HepG2 (cell line): ENCODE results near the gene NCS1. TPM values are rescaled to one million over a fixed set of nuclear protein-coding genes. Genes with fewer than 3 reads are reported as not detected.
A peak's percentile ranks its signal among the peaks of the same experiment; 100 is the strongest.

Experiments used
- EHMT2 ChIP-seq: fragments of 200-600 bp; sonication (generic); IDR thresholded peaks from 2 replicates; pipeline ENCODE4 v1.7.0; 2017; ENCODE audit warnings: antibody characterized with exemption, low read depth, low read length, borderline replicate concordance
- FOXA3 ChIP-seq: IDR thresholded peaks from 2 replicates; pipeline ENCODE4 v1.6.1; 2016; ENCODE audit warnings: missing genetic modification reagents, missing compliant biosample characterization
- FOXK1 ChIP-seq: sonication (generic); formaldehyde crosslinking; IDR thresholded peaks from 2 replicates; pipeline ENCODE4 v1.4.0; 2020; ENCODE audit warnings: low read depth, missing genetic modification reagents, borderline replicate concordance
- FOXP1 ChIP-seq, 2 experiments: fragments of 450-650 bp in 1 of 2; IDR thresholded peaks; 2 replicates each; pipeline ENCODE4 v1.6.1; 2017 to 2018; ENCODE audit warnings: antibody characterized with exemption in 1 of 2
- HDAC2 ChIP-seq: sonication (generic); formaldehyde crosslinking; IDR thresholded peaks from 2 replicates; pipeline ENCODE4 v1.4.0; 2020; ENCODE audit warnings: missing genetic modification reagents
- HNF4A ChIP-seq: sonication (generic); formaldehyde crosslinking; IDR thresholded peaks from 2 replicates; pipeline ENCODE4 v1.4.0; 2020; ENCODE audit warnings: missing genetic modification reagents
- HNF4G ChIP-seq, 2 experiments: sonication (generic) in 1 of 2; formaldehyde crosslinking in 1 of 2; IDR thresholded peaks; 2 replicates each; pipeline versions ENCODE4 v1.4.0 to v1.6.1; 2011 to 2020; ENCODE audit warnings: borderline replicate concordance in 2 of 2, low read depth in 2 of 2, mild to moderate bottlenecking in 2 of 2, low read length in 1 of 2, missing genetic modification reagents in 1 of 2, moderate library complexity in 1 of 2
- KDM6A ChIP-seq: IDR thresholded peaks from 2 replicates; pipeline ENCODE4 v1.6.1; 2016; ENCODE audit warnings: low read depth
- MED1 ChIP-seq: sonication (generic); formaldehyde crosslinking; IDR thresholded peaks from 2 replicates; pipeline ENCODE4 v1.4.0; 2020; ENCODE audit warnings: missing genetic modification reagents
- MTA1 ChIP-seq: sonication (generic); formaldehyde crosslinking; IDR thresholded peaks from 2 replicates; pipeline ENCODE4 v1.4.0; 2020; ENCODE audit warnings: missing genetic modification reagents, mild to moderate bottlenecking, borderline replicate concordance
- NCOR1 ChIP-seq: fragments of 200-600 bp; sonication (generic); IDR thresholded peaks from 2 replicates; pipeline ENCODE4 v1.7.0; 2017; ENCODE audit warnings: antibody characterized with exemption, low read length, borderline replicate concordance
- RARA ChIP-seq: IDR thresholded peaks from 2 replicates; pipeline ENCODE4 v1.6.1; 2016; ENCODE audit warnings: missing genetic modification reagents, missing compliant biosample characterization
- SAP130 ChIP-seq: IDR thresholded peaks from 2 replicates; pipeline ENCODE4 v1.6.1; 2016; ENCODE audit warnings: low read depth
- SOX6 ChIP-seq, 2 experiments: fragments of 450-650 bp in 1 of 2; sonication (generic) in 1 of 2; formaldehyde crosslinking in 1 of 2; IDR thresholded peaks; 2 replicates each; pipeline versions ENCODE4 v1.4.0 to v1.6.1; 2017 to 2020; ENCODE audit warnings: antibody characterized with exemption in 1 of 2, mild to moderate bottlenecking in 1 of 2, missing genetic modification reagents in 1 of 2
- SSRP1 ChIP-seq: IDR thresholded peaks from 2 replicates; pipeline ENCODE4 v1.6.1; 2016; ENCODE audit warnings: control low read depth
- ZNF292 ChIP-seq: sonication (generic); formaldehyde crosslinking; IDR thresholded peaks from 2 replicates; pipeline ENCODE4 v1.8.1; 2022; ENCODE audit warnings: mild to moderate bottlenecking, low read depth, missing genetic modification reagents, borderline replicate concordance
- ZNF572 ChIP-seq: sonication (generic); formaldehyde crosslinking; IDR thresholded peaks from 2 replicates; pipeline ENCODE4 v1.5.1; 2020; ENCODE audit warnings: mild to moderate bottlenecking, missing genetic modification reagents
- polyA plus RNA-seq, 8 experiments: library from polyadenylated mRNA; depleted of rRNA in 3 of 8; stranded (reverse) in 7 of 8; unstranded in 1 of 8; fragments of >200 nt; fragmentation: Illumina TruSeq in 4 of 8; extraction: Trizol in 4 of 8; gene quantifications; 2 replicates each; pipeline versions ENCODE4 v1.2.1 to v1.2.3, GENCODE V29; 2011 to 2016; ENCODE audit warnings: low read depth in 4 of 8, missing spikeins in 1 of 8, mixed read lengths in 1 of 8; ENCODE audit not compliant: insufficient read depth in 1 of 8
- total RNA-seq, 5 experiments: library from RNA; depleted of rRNA; stranded (reverse); fragments of >200 nt; fragmentation: Illumina TruSeq; extraction: Trizol; gene quantifications; 2 replicates each; pipeline ENCODE4 v1.2.3, GENCODE V29; 2016; ENCODE audit warnings: low read depth in 1 of 5
- TF ChIP-seq, protein P1 (sequence below): IDR thresholded peaks from 2 replicates; pipeline ENCODE4 v1.6.1; 2016; ENCODE audit warnings: mild to moderate bottlenecking
- TF ChIP-seq, protein P2 (sequence below): IDR thresholded peaks from 2 replicates; pipeline ENCODE4 v1.4.0; 2020; ENCODE audit warnings: mild to moderate bottlenecking, missing genetic modification reagents
- TF ChIP-seq, protein P3 (sequence below): sonication (generic); formaldehyde crosslinking; IDR thresholded peaks from 2 replicates; pipeline ENCODE4 v1.4.0; 2020; ENCODE audit warnings: missing genetic modification reagents
- TF ChIP-seq, protein P4 (sequence below): fragments of 450-650 bp; IDR thresholded peaks from 2 replicates; pipeline ENCODE4 v1.6.1; 2016

NCS1 gene
- total and polyA plus RNA-seq, 2 of the 13 experiments (the other 11 are each of a cell fraction or from before 2014, with no cell fraction given): 4.7 to 6.1 TPM

DNA sequence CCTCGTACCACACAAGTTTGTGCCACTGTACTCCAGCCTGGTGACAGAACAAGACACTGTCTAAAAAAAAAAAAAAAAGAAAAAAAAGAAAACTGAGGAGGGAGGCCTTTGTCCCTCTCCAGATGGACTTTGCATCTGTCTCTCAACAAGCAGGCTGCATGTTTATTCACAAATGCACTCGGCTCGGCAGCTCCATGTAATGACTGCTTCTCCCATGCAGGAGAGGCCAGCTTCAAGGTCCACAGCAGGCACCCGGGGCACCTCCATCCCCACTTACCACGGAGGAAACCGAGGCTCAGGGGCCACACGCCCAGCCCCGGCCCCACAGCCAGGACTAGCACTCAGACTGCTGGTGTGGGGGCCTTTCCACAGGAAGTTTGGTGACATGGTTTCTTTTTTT, 13.1 kb upstream of the NCS1 start (continued):
- TF ChIP-seq SSRP1 (CRISPR knock-in tag) (no peak), HDAC2 (CRISPR knock-in tag) (peak; percentile 19; the same call in 1 of the 2 replicates), FOXA3 (CRISPR knock-in tag) (peak; percentile 75), MED1 (CRISPR knock-in tag) (0 out of 2 replicates have a peak, but pooled peaks have one; percentile 20), MTA1 (CRISPR knock-in tag) (0 out of 2 replicates have a peak, but pooled peaks have one; percentile 57), RARA (0 out of 2 replicates have a peak, but pooled peaks have one; percentile 19), FOXK1 (peak; percentile 62; the same call in 1 of the 2 replicates), SOX6 (IDR thresholded peaks at IDR 0.05) (no peak), SOX6 (CRISPR knock-in tag; IDR thresholded peaks at IDR 0.05) (peak; percentile 59), EHMT2 (no peak), HNF4A (CRISPR knock-in tag) (peak; percentile 88), ZNF292 (peak; percentile 29; the same call in 1 of the 2 replicates), ZNF572 (CRISPR knock-in tag) (no peak), KDM6A (CRISPR knock-in tag) (peak; percentile 30; the same call in 1 of the 2 replicates), HNF4G (IDR thresholded peaks at IDR 0.05; ENCODE audit: borderline replicate concordance, low read depth, low read length) (peak; percentile 74; the same call in 1 of the 2 replicates), HNF4G (CRISPR knock-in tag; IDR thresholded peaks at IDR 0.05; ENCODE audit: borderline replicate concordance, low read depth) (peak; percentile 76; the same call in 1 of the 2 replicates), FOXP1 (IDR thresholded peaks at IDR 0.05) (no peak), FOXP1 (CRISPR knock-in tag; IDR thresholded peaks at IDR 0.05) (0 out of 2 replicates have a peak, but pooled peaks have one; percentile 23), SAP130 (CRISPR knock-in tag) (peak; percentile 35; the same call in 1 of the 2 replicates), NCOR1 (peak; percentile 76; the same call in 1 of the 2 replicates)
- TF ChIP-seq, protein P1, sequence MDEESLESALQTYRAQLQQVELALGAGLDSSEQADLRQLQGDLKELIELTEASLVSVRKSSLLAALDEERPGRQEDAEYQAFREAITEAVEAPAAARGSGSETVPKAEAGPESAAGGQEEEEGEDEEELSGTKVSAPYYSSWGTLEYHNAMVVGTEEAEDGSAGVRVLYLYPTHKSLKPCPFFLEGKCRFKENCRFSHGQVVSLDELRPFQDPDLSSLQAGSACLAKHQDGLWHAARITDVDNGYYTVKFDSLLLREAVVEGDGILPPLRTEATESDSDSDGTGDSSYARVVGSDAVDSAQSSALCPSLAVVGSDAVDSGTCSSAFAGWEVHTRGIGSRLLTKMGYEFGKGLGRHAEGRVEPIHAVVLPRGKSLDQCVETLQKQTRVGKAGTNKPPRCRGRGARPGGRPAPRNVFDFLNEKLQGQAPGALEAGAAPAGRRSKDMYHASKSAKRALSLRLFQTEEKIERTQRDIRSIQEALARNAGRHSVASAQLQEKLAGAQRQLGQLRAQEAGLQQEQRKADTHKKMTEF (CRISPR knock-in tag): 0 out of 2 replicates have a peak, but pooled peaks have one; percentile 46
- TF ChIP-seq, protein P2, sequence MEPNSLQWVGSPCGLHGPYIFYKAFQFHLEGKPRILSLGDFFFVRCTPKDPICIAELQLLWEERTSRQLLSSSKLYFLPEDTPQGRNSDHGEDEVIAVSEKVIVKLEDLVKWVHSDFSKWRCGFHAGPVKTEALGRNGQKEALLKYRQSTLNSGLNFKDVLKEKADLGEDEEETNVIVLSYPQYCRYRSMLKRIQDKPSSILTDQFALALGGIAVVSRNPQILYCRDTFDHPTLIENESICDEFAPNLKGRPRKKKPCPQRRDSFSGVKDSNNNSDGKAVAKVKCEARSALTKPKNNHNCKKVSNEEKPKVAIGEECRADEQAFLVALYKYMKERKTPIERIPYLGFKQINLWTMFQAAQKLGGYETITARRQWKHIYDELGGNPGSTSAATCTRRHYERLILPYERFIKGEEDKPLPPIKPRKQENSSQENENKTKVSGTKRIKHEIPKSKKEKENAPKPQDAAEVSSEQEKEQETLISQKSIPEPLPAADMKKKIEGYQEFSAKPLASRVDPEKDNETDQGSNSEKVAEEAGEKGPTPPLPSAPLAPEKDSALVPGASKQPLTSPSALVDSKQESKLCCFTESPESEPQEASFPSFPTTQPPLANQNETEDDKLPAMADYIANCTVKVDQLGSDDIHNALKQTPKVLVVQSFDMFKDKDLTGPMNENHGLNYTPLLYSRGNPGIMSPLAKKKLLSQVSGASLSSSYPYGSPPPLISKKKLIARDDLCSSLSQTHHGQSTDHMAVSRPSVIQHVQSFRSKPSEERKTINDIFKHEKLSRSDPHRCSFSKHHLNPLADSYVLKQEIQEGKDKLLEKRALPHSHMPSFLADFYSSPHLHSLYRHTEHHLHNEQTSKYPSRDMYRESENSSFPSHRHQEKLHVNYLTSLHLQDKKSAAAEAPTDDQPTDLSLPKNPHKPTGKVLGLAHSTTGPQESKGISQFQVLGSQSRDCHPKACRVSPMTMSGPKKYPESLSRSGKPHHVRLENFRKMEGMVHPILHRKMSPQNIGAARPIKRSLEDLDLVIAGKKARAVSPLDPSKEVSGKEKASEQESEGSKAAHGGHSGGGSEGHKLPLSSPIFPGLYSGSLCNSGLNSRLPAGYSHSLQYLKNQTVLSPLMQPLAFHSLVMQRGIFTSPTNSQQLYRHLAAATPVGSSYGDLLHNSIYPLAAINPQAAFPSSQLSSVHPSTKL (CRISPR knock-in tag): 0 out of 2 replicates have a peak, but pooled peaks have one; percentile 39
- TF ChIP-seq, protein P3, sequence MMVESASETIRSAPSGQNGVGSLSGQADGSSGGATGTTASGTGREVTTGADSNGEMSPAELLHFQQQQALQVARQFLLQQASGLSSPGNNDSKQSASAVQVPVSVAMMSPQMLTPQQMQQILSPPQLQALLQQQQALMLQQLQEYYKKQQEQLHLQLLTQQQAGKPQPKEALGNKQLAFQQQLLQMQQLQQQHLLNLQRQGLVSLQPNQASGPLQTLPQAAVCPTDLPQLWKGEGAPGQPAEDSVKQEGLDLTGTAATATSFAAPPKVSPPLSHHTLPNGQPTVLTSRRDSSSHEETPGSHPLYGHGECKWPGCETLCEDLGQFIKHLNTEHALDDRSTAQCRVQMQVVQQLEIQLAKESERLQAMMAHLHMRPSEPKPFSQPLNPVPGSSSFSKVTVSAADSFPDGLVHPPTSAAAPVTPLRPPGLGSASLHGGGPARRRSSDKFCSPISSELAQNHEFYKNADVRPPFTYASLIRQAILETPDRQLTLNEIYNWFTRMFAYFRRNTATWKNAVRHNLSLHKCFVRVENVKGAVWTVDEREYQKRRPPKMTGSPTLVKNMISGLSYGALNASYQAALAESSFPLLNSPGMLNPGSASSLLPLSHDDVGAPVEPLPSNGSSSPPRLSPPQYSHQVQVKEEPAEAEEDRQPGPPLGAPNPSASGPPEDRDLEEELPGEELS (CRISPR knock-in tag): 0 out of 2 replicates have a peak, but pooled peaks have one; percentile 29
- TF ChIP-seq, protein P4, sequence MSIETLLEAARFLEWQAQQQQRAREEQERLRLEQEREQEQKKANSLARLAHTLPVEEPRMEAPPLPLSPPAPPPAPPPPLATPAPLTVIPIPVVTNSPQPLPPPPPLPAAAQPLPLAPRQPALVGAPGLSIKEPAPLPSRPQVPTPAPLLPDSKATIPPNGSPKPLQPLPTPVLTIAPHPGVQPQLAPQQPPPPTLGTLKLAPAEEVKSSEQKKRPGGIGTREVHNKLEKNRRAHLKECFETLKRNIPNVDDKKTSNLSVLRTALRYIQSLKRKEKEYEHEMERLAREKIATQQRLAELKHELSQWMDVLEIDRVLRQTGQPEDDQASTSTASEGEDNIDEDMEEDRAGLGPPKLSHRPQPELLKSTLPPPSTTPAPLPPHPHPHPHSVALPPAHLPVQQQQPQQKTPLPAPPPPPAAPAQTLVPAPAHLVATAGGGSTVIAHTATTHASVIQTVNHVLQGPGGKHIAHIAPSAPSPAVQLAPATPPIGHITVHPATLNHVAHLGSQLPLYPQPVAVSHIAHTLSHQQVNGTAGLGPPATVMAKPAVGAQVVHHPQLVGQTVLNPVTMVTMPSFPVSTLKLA: no peak
